Type B pancreatic cell (in vitro differentiated cells): ENCODE data around the gene STK35. TPM values are rescaled to one million over a fixed set of nuclear protein-coding genes. Genes with fewer than 3 reads are reported as not detected.

Experiments
- DNase-seq: peaks from one replicate; pipeline ENCODE4 v3.0.0; 2021; ENCODE audit warnings: mixed read lengths; ENCODE audit not compliant: unreplicated experiment; ENCODE audit errors: extremely low spot score
- H3K27ac Mint-ChIP-seq: 2 replicates; pipeline ENCODE4 v1.8.0; 2021; ENCODE audit warnings: mild to moderate bottlenecking, mixed read lengths
- H3K27me3 Mint-ChIP-seq: 2 replicates; pipeline ENCODE4 v1.8.0; 2021; ENCODE audit warnings: mixed read lengths
- H3K36me3 Mint-ChIP-seq: 2 replicates; pipeline ENCODE4 v1.8.0; 2021; ENCODE audit warnings: mixed read lengths
- H3K4me1 Mint-ChIP-seq: one replicate; pipeline ENCODE4 v1.8.0; 2021; ENCODE audit warnings: mixed read lengths; ENCODE audit not compliant: unreplicated experiment
- H3K4me3 Mint-ChIP-seq: 2 replicates; pipeline ENCODE4 v1.8.0; 2021; ENCODE audit warnings: mild to moderate bottlenecking, mixed read lengths
- H3K9me3 Mint-ChIP-seq: 2 replicates; pipeline ENCODE4 v1.8.0; 2021; ENCODE audit warnings: mixed read lengths
- total RNA-seq: library from RNA; stranded (reverse); gene quantifications from 2 replicates; pipeline ENCODE4 v1.2.1, GENCODE V29; 2021; ENCODE audit warnings: low replicate concordance
- TF ChIP-seq, protein P1 (sequence below): fragments of 200-600 bp; sonication (generic); conservative IDR thresholded peaks from 2 replicates; pipeline ENCODE4 v1.5.0; 2021; ENCODE audit warnings: antibody characterized with exemption, mild to moderate bottlenecking

The STK35 gene
- total RNA-seq, 1 donor from 2014 or later = 28.3 TPM

- TF ChIP-seq, protein P1, sequence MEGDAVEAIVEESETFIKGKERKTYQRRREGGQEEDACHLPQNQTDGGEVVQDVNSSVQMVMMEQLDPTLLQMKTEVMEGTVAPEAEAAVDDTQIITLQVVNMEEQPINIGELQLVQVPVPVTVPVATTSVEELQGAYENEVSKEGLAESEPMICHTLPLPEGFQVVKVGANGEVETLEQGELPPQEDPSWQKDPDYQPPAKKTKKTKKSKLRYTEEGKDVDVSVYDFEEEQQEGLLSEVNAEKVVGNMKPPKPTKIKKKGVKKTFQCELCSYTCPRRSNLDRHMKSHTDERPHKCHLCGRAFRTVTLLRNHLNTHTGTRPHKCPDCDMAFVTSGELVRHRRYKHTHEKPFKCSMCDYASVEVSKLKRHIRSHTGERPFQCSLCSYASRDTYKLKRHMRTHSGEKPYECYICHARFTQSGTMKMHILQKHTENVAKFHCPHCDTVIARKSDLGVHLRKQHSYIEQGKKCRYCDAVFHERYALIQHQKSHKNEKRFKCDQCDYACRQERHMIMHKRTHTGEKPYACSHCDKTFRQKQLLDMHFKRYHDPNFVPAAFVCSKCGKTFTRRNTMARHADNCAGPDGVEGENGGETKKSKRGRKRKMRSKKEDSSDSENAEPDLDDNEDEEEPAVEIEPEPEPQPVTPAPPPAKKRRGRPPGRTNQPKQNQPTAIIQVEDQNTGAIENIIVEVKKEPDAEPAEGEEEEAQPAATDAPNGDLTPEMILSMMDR = no peak
- H3K9me3 Mint-ChIP-seq = no peaks in the 10 kb centered on the region
- H3K27me3 Mint-ChIP-seq = no peaks in the 10 kb centered on the region
- DNase-seq = no peak
- peaks cover 21% of the 10 kb centered on the region for H3K36me3 Mint-ChIP-seq
- H3K27ac Mint-ChIP-seq = no peak overlapping the region
- no peak overlapping the region for H3K4me3 Mint-ChIP-seq
- H3K4me1 Mint-ChIP-seq = peaks cover 27% of the 10 kb centered on the region
Measured at GRCh38 chr20:2124564-2125213, 23.1 kb downstream of the STK35 start.

GRCh38 chr20:2125474-2126112, 24.0 kb downstream of the STK35 start:
- no peak overlapping the region for H3K27ac Mint-ChIP-seq
- peaks cover 14% of the 10 kb centered on the region for H3K36me3 Mint-ChIP-seq
- no peaks in the 10 kb centered on the region for H3K9me3 Mint-ChIP-seq
- no peak for DNase-seq
- no peak overlapping the region for H3K4me3 Mint-ChIP-seq
- peaks cover 36% of the 10 kb centered on the region for H3K4me1 Mint-ChIP-seq
- H3K27me3 Mint-ChIP-seq = no peaks in the 10 kb centered on the region
- TF ChIP-seq, protein P1 = no peak

DNA sequence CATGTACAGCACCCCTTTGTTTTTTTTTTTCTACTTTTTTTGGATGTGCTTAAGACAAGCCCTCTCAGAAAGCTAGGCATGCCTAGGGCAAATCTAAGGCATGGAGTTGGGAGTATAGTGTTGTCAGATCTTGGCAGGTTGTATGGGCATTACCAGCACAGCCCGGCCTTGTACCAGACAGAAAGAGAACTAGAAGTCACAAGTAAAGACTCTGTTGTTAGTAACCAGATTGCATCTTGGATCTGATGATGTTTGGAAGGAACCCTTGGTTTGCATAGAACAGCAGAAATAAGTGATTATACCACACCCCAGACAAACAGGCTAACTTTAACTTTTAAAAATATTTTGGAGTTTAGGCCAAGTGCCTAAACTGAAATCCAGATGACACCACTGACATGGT, 25.6 kb downstream of the STK35 start:
- Mint-ChIP-seq H3K4me1 (peaks cover 42% of the 10 kb centered on the region), H3K36me3 (peaks cover 8% of the 10 kb centered on the region), H3K27ac (no peak overlapping the region), H3K9me3 (no peaks in the 10 kb centered on the region), H3K27me3 (no peaks in the 10 kb centered on the region), H3K4me3 (no peak overlapping the region)
- TF ChIP-seq, protein P1 = no peak
- DNase-seq = no peak

DNA sequence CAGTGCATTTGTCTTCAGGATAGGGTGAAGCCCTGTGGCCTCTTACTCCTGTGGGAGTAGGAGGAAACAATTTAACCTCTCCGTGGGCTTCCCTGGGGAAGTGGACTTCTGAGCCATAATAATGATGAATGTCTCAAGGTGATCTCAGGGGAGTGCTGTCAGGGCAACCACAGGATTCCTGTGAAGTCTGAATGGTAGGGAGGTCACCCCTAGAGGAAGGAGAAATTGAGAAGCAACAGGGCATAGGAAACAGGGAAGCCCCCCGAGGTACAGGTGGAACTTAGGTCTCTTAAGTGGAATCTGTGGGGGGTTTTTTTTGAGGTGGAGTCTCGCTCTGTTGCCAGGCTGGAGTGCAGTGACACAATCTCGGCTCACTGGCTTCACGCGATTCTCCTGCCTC, 26.9 kb downstream of the STK35 start:
- no peaks in the 10 kb centered on the region for H3K27me3 Mint-ChIP-seq
- no peaks in the 10 kb centered on the region for H3K36me3 Mint-ChIP-seq
- H3K27ac Mint-ChIP-seq = no peak overlapping the region
- H3K4me1 Mint-ChIP-seq = peaks cover 55% of the 10 kb centered on the region
- no peak for DNase-seq
- no peaks in the 10 kb centered on the region for H3K9me3 Mint-ChIP-seq
- TF ChIP-seq, protein P1 = no peak
- H3K4me3 Mint-ChIP-seq = no peak overlapping the region

- no peak for DNase-seq
- Mint-ChIP-seq H3K4me3 (no peak overlapping the region), H3K27me3 (no peaks in the 10 kb centered on the region), H3K9me3 (no peaks in the 10 kb centered on the region), H3K36me3 (no peaks in the 10 kb centered on the region), H3K4me1 (peaks cover 56% of the 10 kb centered on the region), H3K27ac (no peak overlapping the region)
- TF ChIP-seq, protein P1 = no peak
Measured at GRCh38 chr20:2130062-2130591, 28.5 kb downstream of the STK35 start.
